COLO668 (cell line): ENCODE measurements around the gene TMEM120B.
"Not testable (repeated sequence)": the region's sequence is repeated elsewhere in the genome, so short reads cannot be mapped to it uniquely, and the experiment has no call there.

Experiments
- DNase-seq: peaks from one replicate; lab custom pipeline; 2025; ENCODE audit not compliant: unreplicated experiment; lab: John Stamatoyannopoulos, UW

The TMEM120B gene

DNA sequence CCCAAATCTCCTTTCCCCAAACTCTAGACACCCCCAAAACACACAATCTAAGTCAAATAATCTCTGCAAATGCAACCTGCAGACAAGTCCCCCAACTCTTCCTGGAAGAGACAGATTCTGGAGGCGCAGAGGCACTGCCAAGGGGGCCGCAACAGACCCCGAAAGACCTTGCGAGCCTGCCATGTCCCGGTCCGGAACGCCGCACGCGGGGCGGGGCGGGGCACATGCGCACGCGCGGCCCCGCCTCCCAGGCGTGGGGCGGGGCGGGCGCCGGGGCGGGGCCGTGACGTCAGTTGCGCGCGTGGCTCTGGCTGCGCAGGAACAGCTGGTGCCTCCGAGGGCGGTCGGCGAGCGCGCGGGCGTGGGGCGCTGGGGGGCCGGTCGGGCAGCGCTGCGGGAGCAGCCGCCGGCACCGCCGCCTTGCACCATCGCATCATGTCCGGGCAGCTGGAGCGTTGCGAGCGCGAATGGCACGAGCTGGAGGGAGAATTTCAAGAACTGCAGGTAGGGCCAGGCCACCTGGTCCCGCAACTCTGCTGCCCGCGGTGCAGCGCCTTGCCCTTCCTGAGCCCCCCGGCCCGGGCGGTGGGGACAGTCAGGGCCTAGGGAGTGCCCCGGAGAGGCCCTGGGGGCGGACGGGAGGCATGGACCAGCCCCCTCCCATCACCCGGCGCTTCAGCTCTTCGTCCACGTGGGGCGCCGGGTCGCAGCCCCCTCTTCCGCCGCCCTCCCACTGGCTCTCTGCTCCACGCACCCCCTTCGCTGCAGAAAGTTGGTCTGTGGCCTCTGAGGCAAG lies at the start of gene TMEM120B:
TMEM120B (plus strand) TSS at position 292 of the 796 bp plus-strand sequence; CDS start at position 436, 144 bp downstream.
- DNase-seq = peak; percentile 89

GRCh38 chr12:121663610-121663929 lies 49.0 kb upstream of the TMEM120B start:
- no peak for DNase-seq

GRCh38 chr12:121666829-121667228 lies 45.7 kb upstream of the TMEM120B start:
- not testable (repeated sequence) for DNase-seq

DNA sequence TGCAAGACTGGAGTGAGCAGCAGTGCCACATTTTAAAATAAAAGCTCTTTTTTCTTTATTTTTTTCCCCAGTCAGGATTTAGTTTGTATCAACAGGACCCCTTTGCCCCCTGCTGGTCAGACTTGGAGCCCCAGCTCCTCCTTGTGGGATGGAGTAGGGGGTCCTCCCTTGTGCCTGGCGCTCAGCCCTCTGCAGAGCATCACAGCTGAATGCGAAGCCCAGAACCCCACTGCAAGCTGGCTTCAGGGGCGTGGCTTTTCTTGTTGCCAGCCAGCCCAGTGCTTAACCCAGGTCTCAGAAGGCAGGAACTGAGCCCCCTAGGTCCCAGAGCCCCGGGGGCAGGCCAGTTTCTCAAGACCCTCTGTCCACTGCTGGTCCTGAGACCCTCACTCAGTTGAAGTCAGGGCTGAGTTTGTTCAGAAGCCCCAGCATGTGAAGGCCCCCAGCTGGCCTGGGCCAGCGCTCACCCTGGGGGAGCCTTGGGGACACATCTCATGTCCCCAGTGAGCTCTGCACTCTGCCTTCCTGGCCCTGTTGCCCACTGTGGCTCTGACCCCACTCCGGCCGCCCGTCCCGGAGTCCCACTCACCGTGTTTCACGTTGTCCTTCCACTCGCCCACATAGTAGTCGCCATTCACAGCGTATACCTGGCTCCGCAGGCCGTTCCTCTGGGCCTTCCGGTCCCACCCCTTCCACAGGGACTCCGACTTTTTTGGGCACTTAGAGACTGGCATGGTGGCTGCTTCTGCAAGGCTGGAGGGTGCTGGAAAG lies 43.6 kb upstream of the TMEM120B start:
- peak; percentile 34 for DNase-seq

DNA sequence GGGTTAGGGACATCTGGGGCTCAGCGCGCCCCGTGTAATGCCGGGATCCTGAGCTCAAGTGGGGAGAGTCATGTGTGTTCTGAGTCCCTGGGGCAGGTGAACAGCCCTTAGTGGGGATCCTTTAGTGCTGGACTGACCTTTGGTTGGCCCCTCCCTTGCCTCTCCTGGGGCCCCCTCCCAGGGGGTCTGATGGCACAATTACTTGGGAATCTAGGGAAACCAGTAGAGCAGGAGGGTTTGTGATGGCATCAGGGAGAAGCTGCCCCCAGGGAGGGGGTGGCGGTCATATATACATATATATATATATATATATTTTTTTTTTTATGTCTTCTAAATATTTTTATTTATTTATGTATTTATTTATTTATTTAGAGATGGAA lies 43.0 kb upstream of the TMEM120B start, which contains the start of gene MORN3:
MORN3 (minus strand) TSS at position 134 of the 380 bp plus-strand sequence. CDS start 171 bp downstream, outside the sequence.
- no peak for DNase-seq

DNA sequence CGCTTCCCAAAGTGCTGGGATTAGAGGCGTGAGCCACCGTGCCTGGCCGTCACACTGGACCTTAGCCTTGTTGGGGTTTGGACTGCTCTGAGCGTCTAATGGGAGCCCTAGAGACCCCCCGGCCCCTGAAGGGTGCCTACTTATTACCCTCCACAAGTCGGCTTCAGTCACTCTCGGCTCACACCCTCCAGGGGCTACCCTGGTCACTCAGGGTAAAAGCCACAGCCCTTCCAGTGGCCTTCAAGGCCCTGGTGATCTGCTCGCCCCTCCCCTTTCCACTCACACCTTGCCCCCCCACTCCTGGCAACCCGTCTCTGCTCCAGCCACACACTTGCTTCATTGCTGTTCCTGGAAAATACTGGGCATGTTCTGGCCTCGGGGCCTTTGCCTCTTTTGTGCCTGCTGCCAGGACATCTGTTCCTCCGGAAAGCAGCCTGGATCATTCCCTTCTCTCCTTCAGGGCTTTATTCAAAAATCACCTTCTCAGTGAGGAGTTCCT lies 39.5 kb upstream of the TMEM120B start:
- DNase-seq = peak; percentile 43

GRCh38 chr12:121676190-121676589 lies 36.4 kb upstream of the TMEM120B start:
- DNase-seq = no peak

DNA sequence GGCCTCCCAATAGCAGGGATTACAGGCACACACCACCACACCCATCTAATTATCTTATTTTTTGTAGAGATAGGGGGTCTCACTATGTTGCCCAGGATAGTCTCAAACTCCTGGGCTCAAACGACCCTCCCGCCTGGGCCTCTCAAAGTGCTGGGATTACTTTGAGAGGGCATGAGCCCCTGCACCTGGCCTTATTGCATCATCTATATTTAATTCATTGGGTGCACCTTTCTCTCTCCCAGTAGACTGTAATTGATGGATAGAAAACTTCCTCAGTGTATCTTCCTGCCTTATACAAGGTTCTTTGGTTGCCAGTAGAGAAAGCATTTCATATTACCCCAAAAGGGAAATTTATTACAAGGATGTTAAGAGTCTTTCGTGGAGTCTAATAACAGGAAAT lies 34.2 kb upstream of the TMEM120B start:
- DNase-seq = no peak

GRCh38 chr12:121678716-121679300 lies 33.7 kb upstream of the TMEM120B start:
- DNase-seq = no peak

DNA sequence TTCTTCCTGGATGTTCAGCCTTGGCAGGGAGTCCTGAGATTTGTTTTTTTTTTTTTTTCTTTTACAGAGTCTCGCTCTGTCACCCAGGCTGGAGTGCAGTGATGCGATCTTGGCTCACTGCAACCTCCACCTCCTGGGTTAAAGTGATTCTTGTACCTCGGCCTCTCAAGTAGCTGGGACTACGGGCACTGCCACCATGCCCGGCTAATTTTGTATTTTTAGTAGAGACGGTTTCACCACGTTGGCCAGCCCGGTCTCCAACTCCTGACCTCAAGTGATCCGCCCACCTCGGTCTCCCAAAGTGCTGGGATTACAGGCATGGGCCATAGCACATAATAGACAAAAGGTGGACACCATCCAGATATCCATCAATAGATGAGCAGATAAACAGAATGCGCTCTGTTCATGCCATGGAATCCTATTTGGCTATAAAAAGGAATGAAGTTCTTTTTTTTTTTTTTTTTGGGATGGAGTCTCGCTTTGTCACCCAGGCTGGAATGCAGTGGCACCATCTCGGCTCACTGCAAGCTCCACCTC lies 32.8 kb upstream of the TMEM120B start:
- not testable (repeated sequence) for DNase-seq

GRCh38 chr12:121688966-121689365 lies 23.6 kb upstream of the TMEM120B start:
- DNase-seq = no peak

- no peak for DNase-seq
Observed at GRCh38 chr12:121689430-121689829, 23.1 kb upstream of the TMEM120B start.

GRCh38 chr12:121692744-121693143 lies 19.8 kb upstream of the TMEM120B start:
- DNase-seq = not testable (repeated sequence)

DNA sequence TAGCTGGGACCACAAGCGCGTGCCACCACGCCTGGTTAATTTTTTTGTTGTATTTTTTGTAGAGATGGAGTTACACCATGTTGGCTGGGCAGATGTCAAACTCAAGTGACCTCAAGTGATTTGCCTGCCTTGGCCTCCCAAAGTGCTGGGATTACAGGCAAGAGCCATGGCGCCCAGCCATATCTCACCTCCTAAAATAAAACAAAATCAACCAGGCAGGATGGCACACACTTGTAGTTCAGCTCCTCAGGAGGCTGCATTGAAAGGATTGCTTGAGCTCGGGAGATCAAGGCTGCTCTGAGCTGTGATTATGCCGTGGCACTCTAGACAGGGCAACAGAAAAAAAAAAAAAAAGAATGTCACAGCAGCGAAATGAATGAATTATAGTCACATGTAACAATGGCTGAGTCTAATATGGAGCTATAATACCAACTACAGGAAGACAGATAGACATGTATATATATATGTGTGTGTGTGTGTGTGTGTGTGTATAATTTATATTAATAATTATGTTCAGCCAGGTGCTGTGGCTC lies 19.3 kb upstream of the TMEM120B start:
- DNase-seq = no peak

DNA sequence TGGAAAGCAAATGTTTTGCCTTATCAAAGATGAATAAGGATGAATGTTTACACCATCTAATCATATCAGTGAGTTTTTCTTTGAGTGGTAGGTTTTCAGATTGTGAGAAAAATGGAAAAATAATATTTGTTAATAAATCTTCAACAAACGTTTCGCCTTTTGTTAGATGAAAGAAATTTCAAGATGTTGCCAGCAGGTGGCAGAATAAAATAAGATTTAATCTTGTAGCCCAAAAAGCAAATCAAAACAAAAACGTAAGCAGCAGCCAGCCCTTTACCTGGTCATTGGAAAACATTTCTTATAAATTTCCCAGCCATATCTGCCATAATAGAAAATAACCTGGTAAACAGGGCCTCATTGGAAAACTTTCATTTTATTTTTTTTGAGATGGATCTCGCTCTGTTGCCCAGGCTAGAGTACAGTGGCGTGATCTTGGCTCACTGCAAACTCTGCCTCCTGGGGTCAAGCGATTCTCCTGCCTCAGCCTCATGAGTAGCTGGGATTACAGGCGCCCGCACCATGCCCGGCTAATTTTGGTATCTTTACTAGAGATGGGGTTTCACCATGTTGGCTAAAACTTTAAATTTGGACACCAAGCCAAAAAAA lies 15.4 kb upstream of the TMEM120B start:
- no peak for DNase-seq

- DNase-seq = not testable (repeated sequence)
Observed at GRCh38 chr12:121697861-121698260, 14.7 kb upstream of the TMEM120B start.

GRCh38 chr12:121701667-121702277 lies 10.8 kb upstream of the TMEM120B start:
- DNase-seq = no peak

- no peak for DNase-seq
Observed at GRCh38 chr12:121702944-121703343, 9.6 kb upstream of the TMEM120B start.

- no peak for DNase-seq
Observed at GRCh38 chr12:121705514-121705913, 7.0 kb upstream of the TMEM120B start.
